ENCODE results near the gene DYNC1LI2.

The DYNC1LI2 gene

GRCh38 chr16:66695935-66696668 is 55.3 kb downstream of the DYNC1LI2 start:
- TF ChIP-seq, protein P1, sequence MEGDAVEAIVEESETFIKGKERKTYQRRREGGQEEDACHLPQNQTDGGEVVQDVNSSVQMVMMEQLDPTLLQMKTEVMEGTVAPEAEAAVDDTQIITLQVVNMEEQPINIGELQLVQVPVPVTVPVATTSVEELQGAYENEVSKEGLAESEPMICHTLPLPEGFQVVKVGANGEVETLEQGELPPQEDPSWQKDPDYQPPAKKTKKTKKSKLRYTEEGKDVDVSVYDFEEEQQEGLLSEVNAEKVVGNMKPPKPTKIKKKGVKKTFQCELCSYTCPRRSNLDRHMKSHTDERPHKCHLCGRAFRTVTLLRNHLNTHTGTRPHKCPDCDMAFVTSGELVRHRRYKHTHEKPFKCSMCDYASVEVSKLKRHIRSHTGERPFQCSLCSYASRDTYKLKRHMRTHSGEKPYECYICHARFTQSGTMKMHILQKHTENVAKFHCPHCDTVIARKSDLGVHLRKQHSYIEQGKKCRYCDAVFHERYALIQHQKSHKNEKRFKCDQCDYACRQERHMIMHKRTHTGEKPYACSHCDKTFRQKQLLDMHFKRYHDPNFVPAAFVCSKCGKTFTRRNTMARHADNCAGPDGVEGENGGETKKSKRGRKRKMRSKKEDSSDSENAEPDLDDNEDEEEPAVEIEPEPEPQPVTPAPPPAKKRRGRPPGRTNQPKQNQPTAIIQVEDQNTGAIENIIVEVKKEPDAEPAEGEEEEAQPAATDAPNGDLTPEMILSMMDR (IDR thresholded peaks at IDR 0.05; ENCODE audit: low read depth, low read length): no peak
- no peak for DNase-seq (ENCODE audit: low read depth in 2 of 2)
- H3K4me3 ChIP-seq (replicated peaks in 1 of 2; ENCODE audit: low read depth in 2 of 2, low read length in 2 of 2): peak overlapping the region; percentile 69

- peak overlapping the region; percentile 69 for H3K4me3 ChIP-seq (replicated peaks in 1 of 2; ENCODE audit: low read depth in 2 of 2, low read length in 2 of 2)
- DNase-seq (ENCODE audit: low read depth in 2 of 2): no peak
- TF ChIP-seq, protein P1 (IDR thresholded peaks at IDR 0.05; ENCODE audit: low read depth, low read length): no peak
Measured at GRCh38 chr16:66695471-66695934, 55.9 kb downstream of the DYNC1LI2 start.

- H3K4me3 ChIP-seq (replicated peaks in 1 of 2; ENCODE audit: low read depth in 2 of 2, low read length in 2 of 2): no peak overlapping the region
- DNase-seq (ENCODE audit: low read depth in 2 of 2): no peak
- TF ChIP-seq, protein P1 (IDR thresholded peaks at IDR 0.05; ENCODE audit: low read depth, low read length): no peak
Measured at GRCh38 chr16:66693149-66693548, 58.3 kb downstream of the DYNC1LI2 start.

DNA sequence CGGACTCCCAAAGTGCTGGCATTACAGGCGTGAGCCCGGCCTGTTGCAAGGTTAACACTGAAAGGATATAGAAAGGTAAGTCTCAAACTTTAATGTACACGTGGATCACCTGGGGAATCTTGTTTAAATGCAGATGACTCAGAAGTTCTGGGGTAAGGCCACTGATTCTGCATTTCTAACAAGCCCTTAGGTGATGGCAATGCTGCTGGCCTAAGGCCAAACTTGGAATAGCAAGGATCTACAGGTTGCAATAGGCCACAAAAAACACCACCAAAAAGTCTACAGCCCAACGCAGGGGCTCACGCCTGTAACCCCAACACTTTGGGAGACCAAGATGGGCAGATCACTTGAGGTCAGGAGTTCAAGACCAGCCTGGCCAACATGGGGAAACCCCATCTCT is 59.1 kb downstream of the DYNC1LI2 start:
- no peak overlapping the region for H3K4me3 ChIP-seq (replicated peaks in 1 of 2; ENCODE audit: low read depth in 2 of 2, low read length in 2 of 2)
- TF ChIP-seq, protein P1 (IDR thresholded peaks at IDR 0.05; ENCODE audit: low read depth, low read length): no peak
- no peak for DNase-seq (ENCODE audit: low read depth in 2 of 2)

GRCh38 chr16:66691234-66691633 is 60.2 kb downstream of the DYNC1LI2 start:
- no peak for DNase-seq (ENCODE audit: low read depth in 2 of 2)
- TF ChIP-seq, protein P1 (IDR thresholded peaks at IDR 0.05; ENCODE audit: low read depth, low read length): no peak
- H3K4me3 ChIP-seq (replicated peaks in 1 of 2; ENCODE audit: low read depth in 2 of 2, low read length in 2 of 2): no peak overlapping the region

DNA sequence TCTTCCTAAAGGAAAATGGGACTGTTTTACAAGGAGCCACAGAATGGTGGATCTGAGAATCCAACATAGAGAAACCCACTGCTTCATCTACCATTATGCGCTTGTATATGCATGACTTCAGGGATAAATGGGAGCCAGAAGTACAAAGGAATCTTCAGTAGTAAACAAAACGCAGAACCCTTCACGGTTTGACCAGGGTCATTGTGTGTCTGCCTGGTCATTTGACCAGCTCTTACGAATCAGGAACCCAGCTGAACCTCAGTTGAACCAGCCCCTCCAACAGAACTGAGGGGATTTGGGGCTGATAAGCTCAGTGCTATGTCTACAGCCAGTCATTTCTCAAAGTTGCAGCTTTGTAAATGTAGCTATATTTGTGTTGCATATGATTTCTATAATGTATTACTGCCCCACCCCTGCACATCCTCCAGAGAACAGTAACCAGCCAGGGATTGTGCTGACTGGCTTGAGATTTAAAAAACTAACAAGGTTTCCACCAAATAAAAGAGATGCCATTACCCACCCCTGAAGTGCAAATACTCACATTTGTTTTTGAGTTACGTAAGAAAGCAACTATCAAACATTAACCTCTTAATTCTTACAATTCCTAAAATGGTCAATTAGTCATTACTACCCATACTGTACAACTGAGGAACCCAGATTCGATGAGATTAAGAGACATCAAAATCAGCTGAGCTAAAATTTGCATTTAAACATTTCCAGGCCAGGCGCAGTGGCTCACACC is 61.1 kb downstream of the DYNC1LI2 start:
- H3K4me3 ChIP-seq (replicated peaks in 1 of 2; ENCODE audit: low read depth in 2 of 2, low read length in 2 of 2): no peak overlapping the region
- no peak for DNase-seq (ENCODE audit: low read depth in 2 of 2)
- TF ChIP-seq, protein P1 (IDR thresholded peaks at IDR 0.05; ENCODE audit: low read depth, low read length): no peak

Measured in cardiac fibroblast (primary cell).